ENCODE results near the gene MLC1. TPM values are rescaled to one million over a fixed set of nuclear protein-coding genes. Genes with fewer than 3 reads are reported as not detected.
A peak's percentile ranks its signal among the peaks of the same experiment; 100 is the strongest.

The MLC1 gene
- total RNA-seq, 1 donor from 2014 or later = 0.50 TPM

GRCh38 chr22:50015451-50016307, 69.5 kb downstream of the MLC1 start:
- peaks cover 11% of the 10 kb centered on the region for H3K4me1 Mint-ChIP-seq (ENCODE audit: low read depth)
- H3K27ac Mint-ChIP-seq (ENCODE audit: unreplicated experiment) = no peak overlapping the region
- H3K36me3 Mint-ChIP-seq (ENCODE audit: low read depth) = peaks cover 2% of the 10 kb centered on the region
- TF ChIP-seq, protein P1, sequence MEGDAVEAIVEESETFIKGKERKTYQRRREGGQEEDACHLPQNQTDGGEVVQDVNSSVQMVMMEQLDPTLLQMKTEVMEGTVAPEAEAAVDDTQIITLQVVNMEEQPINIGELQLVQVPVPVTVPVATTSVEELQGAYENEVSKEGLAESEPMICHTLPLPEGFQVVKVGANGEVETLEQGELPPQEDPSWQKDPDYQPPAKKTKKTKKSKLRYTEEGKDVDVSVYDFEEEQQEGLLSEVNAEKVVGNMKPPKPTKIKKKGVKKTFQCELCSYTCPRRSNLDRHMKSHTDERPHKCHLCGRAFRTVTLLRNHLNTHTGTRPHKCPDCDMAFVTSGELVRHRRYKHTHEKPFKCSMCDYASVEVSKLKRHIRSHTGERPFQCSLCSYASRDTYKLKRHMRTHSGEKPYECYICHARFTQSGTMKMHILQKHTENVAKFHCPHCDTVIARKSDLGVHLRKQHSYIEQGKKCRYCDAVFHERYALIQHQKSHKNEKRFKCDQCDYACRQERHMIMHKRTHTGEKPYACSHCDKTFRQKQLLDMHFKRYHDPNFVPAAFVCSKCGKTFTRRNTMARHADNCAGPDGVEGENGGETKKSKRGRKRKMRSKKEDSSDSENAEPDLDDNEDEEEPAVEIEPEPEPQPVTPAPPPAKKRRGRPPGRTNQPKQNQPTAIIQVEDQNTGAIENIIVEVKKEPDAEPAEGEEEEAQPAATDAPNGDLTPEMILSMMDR (IDR thresholded peaks at IDR 0.05) = no peak
- H3K9me3 Mint-ChIP-seq (ENCODE audit: low read depth) = peaks cover 2% of the 10 kb centered on the region
- DNase-seq (ENCODE audit: low spot score) = peak; percentile 89
- no peak overlapping the region for H3K4me3 Mint-ChIP-seq (ENCODE audit: unreplicated experiment)
- peaks cover 17% of the 10 kb centered on the region for H3K27me3 Mint-ChIP-seq (ENCODE audit: low read depth)

DNA sequence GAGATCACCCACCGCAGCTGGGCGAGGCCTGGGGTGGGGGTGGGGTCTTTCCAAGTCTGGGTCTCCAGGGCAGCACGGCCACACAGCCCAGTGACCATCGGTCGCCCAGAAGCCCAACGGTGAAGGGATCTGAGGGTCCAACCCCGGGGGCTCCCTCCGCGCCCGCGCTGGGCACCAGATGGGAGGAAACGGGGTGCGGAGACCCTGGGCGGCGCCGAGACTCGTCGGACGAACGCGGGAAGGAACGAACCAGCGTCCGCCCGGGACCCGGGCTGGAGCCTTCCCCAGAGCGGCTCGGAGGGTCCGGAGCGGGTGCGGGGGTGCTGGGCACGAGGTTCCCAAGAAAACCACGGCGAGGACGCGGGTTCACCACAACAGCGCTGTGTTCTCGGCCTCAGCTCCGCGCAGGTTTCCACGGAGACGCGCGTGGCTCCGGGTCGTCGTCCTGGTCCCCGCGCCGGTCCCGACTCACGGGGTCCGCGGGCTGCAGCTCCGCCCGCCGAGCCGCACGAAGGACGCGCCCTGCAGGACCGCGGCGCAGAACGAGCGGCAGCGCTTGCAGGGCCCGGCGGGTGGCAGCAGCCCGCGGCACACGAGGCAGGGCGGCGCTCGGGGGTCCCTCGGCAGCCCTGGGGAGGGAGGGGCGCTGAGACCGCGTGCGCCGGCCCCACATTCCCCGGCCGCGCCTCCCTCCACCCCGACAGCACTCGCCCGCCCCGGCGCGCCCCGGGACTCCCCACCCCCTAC, 70.4 kb downstream of the MLC1 start:
- peaks cover 18% of the 10 kb centered on the region for H3K27me3 Mint-ChIP-seq (ENCODE audit: low read depth)

GRCh38 chr22:50014053-50014501, 71.1 kb downstream of the MLC1 start:
- DNase-seq (ENCODE audit: low spot score) = no peak

More for the DNA sequence above, 70.4 kb downstream of the MLC1 start:
- Mint-ChIP-seq H3K4me3 (ENCODE audit: unreplicated experiment) (no peak overlapping the region), H3K4me1 (ENCODE audit: low read depth) (peaks cover 11% of the 10 kb centered on the region), H3K27ac (ENCODE audit: unreplicated experiment) (no peak overlapping the region), H3K9me3 (ENCODE audit: low read depth) (peaks cover 2% of the 10 kb centered on the region), H3K36me3 (ENCODE audit: low read depth) (peaks cover 2% of the 10 kb centered on the region)
- TF ChIP-seq, protein P1 (IDR thresholded peaks at IDR 0.05) = peak; percentile 34
- peak; percentile 83 for DNase-seq (ENCODE audit: low spot score)

DNA sequence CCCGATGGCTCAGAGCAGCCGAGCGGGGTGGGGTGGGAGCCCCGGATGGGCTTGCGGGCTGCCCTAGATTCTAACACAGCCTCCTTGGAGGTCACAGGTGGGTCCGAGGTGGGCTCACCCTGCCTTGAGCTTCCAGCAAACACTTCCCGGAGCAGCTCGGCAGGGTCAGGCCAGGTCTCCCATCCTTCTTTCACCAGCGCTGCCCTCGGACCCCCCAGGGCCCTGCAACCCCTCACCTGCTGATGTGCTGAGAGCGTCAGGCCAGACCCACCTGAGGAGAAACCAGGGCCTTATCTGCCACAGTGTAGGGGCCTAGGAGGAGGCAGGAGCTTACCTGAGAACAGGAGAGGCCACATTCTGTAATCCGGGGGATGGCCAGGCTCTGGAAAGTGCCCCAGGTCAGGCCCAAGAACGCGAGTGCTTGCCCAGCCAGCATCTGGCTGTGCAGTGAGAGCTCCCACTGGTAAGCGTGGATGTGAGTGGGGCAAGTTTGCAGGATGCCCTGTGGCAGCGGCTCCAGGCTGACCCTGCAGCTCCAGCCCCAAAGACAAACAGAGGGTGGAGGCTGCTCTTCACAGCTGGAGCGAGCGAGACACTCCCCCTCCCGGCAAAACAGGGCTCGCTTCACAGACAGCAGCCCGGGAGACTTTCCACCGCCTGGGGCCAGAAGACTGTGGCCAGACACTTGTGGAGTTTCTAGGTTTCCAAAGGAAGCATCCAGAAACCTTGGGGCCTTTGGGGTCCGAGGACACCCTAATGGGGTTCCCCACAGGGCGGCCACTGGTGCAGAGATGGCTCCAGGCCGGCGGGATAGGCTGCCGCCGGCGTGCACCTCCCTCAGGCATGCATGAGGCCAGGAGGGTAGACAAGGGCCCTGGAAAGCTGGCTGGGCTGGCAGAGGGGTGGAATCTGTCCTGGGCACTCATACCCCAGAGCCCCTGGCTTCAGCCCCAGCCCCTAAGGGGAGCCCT, 72.7 kb downstream of the MLC1 start, which contains the start of gene IL17REL:
IL17REL (minus strand) TSS at position 555 of the 971 bp plus-strand sequence; CDS start at position 436, 119 bp downstream.
- Mint-ChIP-seq H3K36me3 (ENCODE audit: low read depth) (no peaks in the 10 kb centered on the region), H3K4me1 (ENCODE audit: low read depth) (peaks cover 11% of the 10 kb centered on the region), H3K27me3 (ENCODE audit: low read depth) (peaks cover 10% of the 10 kb centered on the region), H3K27ac (ENCODE audit: unreplicated experiment) (no peak within 1 kb of the TSS), H3K4me3 (ENCODE audit: unreplicated experiment) (no peak within 1 kb of the TSS), H3K9me3 (ENCODE audit: low read depth) (no peaks in the 10 kb centered on the region)
- DNase-seq (ENCODE audit: low spot score) = peak; percentile 78
- TF ChIP-seq, protein P1 (IDR thresholded peaks at IDR 0.05) = peak; percentile 66

More at GRCh38 chr22:50014053-50014501, 71.1 kb downstream of the MLC1 start:
- Mint-ChIP-seq H3K4me3 (ENCODE audit: unreplicated experiment) (no peak overlapping the region), H3K27ac (ENCODE audit: unreplicated experiment) (no peak overlapping the region), H3K9me3 (ENCODE audit: low read depth) (peaks cover 2% of the 10 kb centered on the region), H3K27me3 (ENCODE audit: low read depth) (peaks cover 19% of the 10 kb centered on the region), H3K36me3 (ENCODE audit: low read depth) (peaks cover 1% of the 10 kb centered on the region), H3K4me1 (ENCODE audit: low read depth) (peaks cover 11% of the 10 kb centered on the region)
- TF ChIP-seq, protein P1 (IDR thresholded peaks at IDR 0.05) = no peak

Data from chondrocyte (in vitro differentiated cells).